HG03139 (cell line): ENCODE measurements around the gene PNPLA1.
"Not testable (repeated sequence)": the region's sequence is repeated elsewhere in the genome, so short reads cannot be mapped to it uniquely, and the experiment has no call there.

ENCODE experiments used
- ATAC-seq: cut with Tn5 transposase; IDR thresholded peaks from one replicate; pipeline ENCODE4 v1.9.1; 2021; ENCODE audit not compliant: unreplicated experiment

The PNPLA1 gene

GRCh38 chr6:36333171-36333895 lies 63.5 kb downstream of the PNPLA1 start:
- ATAC-seq, result no peak

DNA sequence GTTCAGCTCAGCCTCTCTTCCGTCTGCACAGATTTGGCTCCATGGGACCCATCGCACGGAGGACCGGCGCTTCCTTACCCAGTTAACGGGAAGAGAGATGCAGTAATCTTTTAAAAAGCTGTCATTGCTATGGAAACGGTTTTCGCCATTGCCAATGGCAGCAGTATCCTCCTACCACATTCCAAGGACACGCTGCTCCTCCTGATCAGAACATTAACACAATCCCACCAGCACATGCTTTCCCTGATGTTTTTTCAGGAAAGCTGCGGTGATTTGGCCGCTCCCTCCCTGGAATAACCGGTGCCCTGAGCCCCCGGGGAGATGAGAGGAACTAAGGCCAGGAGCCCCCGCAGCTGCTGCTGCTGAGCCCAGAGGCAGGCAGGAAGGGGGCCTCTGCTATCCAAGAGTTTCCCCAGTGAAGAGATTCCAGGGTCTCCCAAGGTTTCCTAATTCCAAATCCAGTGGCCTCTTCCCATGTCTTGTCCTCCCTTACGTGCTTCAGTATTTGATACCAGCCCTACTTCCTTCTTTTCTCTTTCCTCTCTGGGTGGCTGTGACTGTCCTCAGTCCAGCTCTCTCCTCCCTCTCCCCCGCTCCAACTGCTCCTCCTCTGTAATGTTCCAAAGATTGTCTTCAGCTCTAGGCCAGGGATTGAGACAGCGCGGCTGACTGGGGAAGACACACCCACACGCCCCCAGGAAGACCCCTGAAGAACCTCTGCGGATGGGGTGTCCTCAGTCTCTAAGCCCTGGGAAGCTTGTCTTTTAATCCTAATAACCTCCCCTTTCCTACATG lies 64.3 kb downstream of the PNPLA1 start:
- ATAC-seq, result no peak

GRCh38 chr6:36334832-36335459 lies 65.1 kb downstream of the PNPLA1 start:
- no peak for ATAC-seq

DNA sequence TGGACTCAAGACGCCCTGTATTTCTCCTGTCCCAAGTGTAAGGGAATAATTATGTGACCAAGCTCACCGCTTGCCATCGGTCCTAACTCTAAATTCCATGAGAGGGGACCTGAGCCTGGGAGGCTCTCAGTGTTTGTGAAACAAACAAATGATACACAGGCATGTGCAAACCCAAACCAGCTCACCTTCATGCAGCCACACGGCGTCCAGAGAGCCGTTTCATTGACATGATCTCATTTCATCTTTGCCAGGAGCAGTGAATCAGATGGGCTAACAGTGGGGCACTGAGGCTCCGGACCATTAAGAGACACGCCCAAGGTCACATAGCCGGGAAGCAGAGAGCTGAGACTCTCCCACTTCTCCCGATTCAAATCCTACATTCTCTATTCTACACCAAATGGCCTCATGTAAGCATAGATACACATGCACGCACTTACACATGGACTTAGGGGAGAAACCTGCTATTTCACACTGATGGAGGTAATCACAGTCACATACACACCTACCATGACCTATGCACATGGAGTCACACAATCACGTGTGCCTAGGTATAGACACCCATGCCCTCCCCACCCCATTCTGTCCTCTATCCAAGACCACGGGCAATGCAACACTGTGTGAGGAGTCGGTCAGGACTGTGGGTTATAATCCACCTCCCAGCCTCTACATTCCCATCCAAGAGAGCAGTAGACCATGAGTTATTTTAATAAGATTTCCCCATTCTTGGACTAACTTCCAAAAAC lies 65.8 kb downstream of the PNPLA1 start:
- no peak for ATAC-seq

- no peak for ATAC-seq
Observed at GRCh38 chr6:36336208-36336710, 66.4 kb downstream of the PNPLA1 start.

GRCh38 chr6:36336779-36337241 lies 67.0 kb downstream of the PNPLA1 start, which contains the start of gene BNIP5:
TSS of gene BNIP5 (minus strand) at chr6:36336888. CDS start at chr6:36330690, 6,198 bp downstream.
- no peak for ATAC-seq

DNA sequence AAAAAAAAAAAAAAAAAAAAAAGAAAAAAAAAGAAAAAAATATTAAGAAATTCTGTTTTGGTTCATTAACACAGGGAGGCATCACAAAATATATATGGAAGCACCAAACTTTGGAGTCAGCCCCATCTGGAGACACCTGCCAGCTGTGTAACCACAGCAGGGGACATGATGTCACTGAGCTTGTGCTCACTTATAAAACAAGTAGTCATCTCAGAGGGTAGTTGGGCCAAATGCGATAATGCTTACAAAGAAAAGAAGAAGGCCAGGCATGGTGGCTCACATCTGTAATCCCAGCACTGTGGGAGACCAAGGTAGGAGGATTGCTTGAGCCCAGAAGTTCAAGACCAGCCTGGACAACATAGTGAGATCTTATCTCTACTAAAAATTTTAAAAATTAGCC lies 68.0 kb downstream of the PNPLA1 start:
- no peak for ATAC-seq

GRCh38 chr6:36338223-36338622 lies 68.4 kb downstream of the PNPLA1 start:
- not testable (repeated sequence) for ATAC-seq

- no peak for ATAC-seq
Observed at GRCh38 chr6:36339146-36339545, 69.3 kb downstream of the PNPLA1 start.

DNA sequence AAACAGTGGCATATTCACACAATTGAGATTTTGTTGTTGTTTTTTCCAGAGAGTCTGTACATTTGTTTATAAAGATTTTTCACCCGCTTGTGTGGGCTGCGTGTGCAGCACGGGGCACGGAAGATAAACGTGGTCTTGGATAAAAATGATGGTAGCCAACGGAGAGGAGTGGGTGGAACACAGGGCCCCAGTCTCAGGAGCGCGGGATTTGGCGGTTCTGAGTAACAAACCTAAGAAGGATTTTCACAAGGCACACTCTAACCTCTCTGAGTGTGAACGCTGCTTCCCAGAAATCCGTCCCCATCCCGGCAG lies 70.4 kb downstream of the PNPLA1 start:
- no peak for ATAC-seq

DNA sequence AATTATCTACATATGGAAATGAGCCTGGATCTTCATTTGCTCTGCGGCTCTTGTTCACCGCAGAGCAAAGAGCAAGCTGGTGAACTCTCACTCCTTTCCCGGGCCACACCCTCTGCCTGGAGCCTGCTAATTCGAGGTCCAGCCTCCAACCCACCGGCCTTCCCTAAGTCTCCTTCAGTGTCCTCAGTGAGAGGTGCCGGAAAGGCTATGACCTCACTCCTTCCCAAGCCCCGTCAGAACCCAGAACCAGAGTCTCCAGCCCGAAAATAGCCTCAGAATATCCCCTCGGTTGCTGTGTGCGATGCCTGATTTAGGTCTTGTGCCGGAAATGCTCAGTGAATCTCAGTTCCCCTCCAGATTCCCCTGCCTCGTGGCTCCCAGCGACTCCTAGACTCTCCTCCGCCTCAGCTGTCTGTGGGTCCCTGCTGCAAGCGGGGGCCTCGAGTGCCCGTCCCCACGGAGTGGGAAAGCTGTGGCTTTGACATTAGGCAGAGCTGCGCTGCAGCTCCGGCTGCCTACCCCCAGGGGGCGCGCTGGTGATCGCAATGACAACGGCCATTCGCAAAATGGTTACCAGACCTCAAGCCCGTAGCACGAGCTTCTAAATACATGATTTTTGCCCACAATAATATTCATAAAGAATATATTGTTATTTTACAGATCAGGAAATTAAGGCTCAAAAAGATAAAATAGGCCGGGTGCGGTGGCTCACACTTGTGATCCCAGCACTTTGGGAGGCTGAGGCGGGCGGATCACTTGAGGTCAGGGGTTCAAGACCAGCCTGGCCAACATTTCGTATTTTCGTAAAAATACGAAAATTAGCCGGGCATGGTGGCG lies 71.0 kb downstream of the PNPLA1 start:
- no peak for ATAC-seq

GRCh38 chr6:36343109-36343680 lies 73.3 kb downstream of the PNPLA1 start:
- ATAC-seq, result no peak

GRCh38 chr6:36345681-36346466 lies 76.0 kb downstream of the PNPLA1 start:
- ATAC-seq, result no peak

DNA sequence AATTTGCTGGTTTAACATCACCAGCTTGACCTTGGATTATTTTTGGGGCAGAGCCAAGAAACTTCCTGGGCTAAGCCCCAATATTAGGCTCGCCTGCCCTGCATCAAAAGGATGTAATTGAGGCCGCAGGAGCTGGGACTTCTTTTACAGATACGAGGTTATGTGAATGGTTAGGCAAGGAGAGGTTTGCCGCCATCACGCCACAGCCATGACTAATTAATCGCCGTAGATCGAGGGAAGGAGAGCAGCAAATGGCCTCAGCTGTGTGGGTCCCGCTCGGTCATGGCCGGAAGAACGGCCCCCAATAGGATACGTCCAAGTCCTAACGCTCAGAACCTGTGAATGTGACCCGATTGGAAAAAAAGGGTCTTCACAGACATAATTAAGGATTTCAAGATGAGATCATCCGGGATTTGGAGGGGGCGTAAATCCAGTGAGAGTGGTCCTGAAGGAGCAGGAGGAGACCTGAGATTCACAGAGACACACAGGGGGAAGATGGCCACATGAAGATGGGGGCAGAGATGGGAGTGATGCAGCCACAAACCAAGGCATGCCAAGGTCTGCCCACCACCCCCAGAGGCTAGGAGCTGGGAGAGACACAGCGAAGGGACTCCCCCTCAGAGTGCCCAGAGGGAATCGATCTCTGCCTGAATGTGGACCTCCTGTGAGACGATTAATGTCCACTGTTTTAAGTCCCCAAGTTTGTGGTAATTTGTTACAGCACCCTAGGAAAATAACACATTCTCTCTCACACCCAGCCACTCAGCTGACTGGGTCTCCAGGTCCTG lies 76.8 kb downstream of the PNPLA1 start:
- ATAC-seq, result no peak

DNA sequence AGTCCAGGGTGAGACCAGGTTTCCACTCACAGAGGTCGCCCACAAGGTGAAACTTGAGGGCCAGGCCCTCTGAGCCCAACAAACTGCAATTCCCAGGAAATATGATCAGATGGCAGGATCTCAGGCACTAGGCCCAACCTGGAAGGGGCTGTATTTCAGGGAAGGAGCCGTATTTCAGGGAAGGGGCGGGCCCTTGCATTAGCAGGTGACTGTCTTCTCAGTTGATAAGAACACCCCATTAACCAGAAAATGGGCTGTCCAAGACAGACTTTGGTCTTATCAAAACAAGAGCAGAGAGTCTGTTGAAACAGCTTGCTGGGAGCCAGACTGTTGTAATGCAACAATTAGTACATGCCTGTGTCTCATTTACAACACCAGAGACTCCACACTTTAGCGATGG lies 77.8 kb downstream of the PNPLA1 start:
- ATAC-seq, result no peak

DNA sequence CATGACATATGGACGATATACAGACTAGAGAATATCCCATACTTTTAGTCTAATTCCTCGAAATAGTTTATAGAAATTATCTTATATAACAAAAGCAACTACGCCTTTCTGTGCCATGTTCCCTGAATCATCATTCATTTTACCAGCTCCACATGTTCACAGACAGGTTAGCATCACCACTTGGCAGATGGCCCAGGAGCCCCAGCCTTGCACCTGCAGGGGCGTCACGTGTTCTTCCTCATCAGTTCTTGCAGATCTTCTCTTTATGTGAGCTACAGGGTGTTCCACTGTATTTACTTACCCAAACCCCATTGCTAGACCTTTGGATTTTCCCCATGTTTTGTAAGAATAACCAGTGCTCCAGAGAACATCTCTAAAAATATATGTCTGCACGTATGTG lies 79.4 kb downstream of the PNPLA1 start:
- no peak for ATAC-seq

DNA sequence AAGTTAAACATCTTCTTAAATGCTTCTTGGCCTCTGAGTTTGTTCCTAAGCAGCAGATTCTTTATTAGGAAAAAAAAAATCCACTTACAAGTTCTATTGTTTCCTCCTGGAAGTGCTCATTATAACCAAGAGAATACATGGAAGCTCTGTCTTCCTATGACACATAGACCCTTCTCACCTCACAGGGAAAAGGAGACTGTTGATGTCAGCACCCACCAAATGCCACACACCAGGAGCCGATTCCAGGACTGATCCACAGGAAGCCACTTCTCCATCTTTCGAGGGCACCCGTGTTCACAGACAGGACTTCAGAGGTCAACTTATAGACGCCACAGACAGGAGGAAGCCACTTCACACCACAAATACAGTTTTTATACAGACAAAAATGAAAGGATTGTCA lies 80.2 kb downstream of the PNPLA1 start:
- no peak for ATAC-seq
